Skeletal muscle cell (primary cell): ENCODE results near the gene RWDD4.
"Not testable (repeated sequence)": the region's sequence is repeated elsewhere in the genome, so short reads cannot be mapped to it uniquely, and the experiment has no call there.

ENCODE experiments used
- DNase-seq: peaks from one replicate; pipeline ENCODE4 v3.0.0-alpha.2; 2010; ENCODE audit warnings: low read depth
- H3K4me3 ChIP-seq: 2 replicates; pipeline ENCODE4 v1.5.1; 2011; ENCODE audit warnings: low read depth, mild to moderate bottlenecking, control low read depth, low read length, moderate library complexity

RWDD4 gene

GRCh38 chr4:183637461-183637860, 21.5 kb downstream of the RWDD4 start:
- H3K4me3 ChIP-seq = no peak overlapping the region
- no peak for DNase-seq

DNA sequence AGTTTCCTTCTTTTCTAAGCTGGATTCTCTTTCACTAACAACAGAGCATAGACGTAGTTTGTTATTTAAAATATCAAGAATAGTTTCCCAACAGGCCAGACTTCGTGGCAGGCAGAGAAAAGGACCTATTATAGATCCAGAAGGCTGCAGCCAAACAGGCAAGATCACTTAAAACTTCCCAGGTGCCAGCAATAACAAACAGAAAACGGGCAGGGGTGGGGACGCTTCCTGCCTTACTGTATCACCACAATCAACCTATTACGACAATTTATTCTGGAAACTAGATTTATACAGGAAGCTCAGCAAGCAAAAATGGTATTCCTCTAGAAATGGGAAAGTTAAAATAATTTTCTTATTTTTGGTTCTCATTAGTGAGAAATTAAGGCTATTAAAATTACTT, 22.1 kb downstream of the RWDD4 start:
- no peak for DNase-seq

GRCh38 chr4:183636503-183636902, 22.5 kb downstream of the RWDD4 start:
- no peak for DNase-seq

More for the DNA sequence above, 22.1 kb downstream of the RWDD4 start:
- no peak overlapping the region for H3K4me3 ChIP-seq

DNA sequence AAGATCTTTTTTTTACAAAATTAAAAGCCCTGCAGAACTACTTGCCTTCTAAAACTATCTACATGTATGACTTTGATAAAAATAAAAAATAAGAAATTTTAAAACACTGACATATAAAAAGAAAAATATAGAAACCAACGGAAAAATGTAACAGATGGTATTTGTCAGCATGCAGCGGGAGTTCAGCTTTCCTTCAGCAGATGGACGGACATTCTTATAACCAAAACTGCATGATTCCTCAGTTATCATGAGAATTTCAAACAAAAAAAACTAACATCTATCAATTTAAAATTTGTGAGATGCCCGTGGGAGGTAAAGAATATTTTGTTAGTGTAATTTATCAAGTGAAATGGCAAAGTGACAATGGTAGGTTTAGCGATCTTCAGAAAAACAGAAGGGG, 23.2 kb downstream of the RWDD4 start:
- no peak overlapping the region for H3K4me3 ChIP-seq
- DNase-seq = no peak

More at GRCh38 chr4:183636503-183636902, 22.5 kb downstream of the RWDD4 start:
- no peak overlapping the region for H3K4me3 ChIP-seq

DNA sequence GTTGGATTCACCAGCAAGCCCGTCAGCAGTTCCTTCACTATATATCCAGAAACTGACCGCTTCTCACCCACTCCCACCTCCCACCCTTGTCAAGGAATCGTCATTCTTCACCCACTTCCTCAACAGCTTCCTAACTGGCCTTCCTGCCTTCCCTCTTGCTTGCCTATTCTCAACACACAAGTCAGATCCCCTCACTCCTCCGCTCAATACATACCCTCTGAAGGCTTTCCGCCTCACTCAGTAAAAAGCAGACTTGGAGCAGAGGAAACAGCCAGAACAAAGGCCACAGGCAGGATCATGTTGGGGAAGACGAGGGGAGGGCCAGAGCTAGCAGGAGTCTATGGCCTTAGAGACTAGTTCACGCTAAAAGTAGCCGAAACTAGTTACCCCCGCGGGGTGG, 23.7 kb downstream of the RWDD4 start:
- no peak for DNase-seq
- no peak overlapping the region for H3K4me3 ChIP-seq

DNA sequence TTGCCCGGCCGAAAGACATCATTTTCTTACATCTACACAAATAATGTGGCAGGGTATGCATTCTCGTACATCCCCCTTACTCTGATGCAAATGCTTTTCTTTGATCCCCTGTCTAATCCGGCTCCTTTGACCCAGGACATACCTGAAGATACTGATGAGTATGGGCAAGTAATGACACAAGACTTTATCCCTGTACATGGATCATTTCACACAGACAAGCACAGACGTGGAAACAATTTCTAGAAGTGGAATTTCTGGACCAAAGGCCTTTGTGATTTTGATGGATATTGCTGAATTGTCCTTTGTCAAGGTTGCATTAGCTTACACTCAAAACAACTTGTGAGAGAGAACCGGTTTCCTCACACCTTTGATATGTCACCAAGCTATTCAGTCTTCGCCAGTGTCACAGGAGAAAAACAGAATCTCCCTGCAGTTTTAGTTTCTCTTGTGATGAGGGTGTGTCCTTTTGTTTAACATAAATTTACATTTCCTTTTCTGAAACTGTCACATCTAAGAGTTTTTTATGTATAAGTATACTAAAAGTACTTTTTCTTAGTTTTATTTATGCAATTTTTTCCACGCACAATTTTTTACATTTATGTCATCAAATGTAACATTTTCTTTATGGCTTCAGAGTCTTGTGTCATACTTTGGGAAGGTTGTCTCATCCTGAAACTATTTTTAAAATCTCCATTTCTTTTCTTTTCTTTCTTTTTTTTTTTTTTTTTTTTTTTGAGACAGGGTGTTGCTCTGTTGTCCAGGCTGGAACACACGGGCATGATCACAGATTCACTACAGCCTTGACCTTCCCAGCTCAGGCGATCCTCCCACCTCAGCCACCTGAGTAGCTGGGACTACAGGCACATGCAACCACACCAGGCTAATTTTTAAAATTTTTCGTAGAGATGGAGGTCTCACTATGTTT, 25.2 kb downstream of the RWDD4 start:
- DNase-seq = no peak
- H3K4me3 ChIP-seq = no peak overlapping the region

GRCh38 chr4:183632689-183633088, 26.3 kb downstream of the RWDD4 start:
- DNase-seq = no peak
- H3K4me3 ChIP-seq = no peak overlapping the region

DNA sequence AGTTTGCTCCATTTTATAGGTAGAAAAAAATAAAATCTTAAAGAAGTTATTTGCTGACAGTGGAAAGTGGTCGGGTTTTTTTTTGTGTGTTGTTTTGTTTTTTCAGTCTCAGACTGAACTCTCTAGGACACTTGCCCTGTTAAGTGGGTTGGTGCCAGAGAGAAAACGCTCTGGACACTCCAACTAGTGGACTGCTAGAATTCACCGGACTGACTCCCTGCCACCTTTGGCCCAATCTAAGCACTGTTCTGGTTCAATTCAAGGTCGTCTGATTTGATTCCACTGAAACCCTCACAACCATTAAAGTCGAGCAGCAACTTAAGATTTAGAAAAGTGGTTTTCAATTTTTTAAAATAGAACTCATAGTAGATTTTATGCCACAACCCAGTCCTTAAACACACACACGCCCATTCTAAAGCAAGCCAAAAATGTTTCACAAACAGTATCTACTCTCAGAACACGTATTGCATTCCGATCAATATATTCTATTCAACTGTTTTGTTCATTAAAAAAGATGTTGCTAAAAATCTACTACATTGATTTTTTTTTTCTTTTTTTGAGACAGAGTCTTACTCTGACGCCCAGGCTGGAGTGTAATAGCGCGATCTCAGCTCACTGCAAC, 27.3 kb downstream of the RWDD4 start:
- no peak overlapping the region for H3K4me3 ChIP-seq

DNA sequence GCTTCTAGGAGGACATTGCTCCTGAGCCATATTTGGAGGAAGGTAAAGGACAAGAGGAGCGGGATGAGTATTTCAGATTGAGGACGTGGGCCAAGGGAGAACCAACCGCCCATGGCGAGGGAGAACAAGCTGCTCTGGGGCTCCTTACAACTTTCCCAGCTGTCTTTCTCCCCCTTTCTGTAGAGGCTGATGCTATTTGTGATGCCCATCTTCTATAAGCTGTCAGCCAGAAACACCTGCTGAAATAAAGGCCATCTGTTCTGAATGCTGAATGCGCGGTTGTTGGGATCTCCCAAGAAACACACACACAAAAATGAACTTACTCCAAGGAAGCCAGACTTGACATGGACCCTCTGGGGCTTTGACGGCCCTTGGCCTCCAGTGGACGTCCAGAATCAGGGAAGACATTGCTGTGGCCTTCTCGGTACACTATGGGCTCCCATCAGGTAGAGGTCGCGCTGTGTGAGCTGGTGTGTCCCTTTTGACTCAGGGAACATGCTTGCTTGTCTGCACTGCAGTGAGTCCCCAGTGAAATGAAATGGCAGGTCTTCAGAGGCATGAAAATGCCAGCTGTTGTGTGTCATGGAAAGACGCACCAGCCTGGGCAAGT, 30.9 kb downstream of the RWDD4 start:
- no peak for DNase-seq
- H3K4me3 ChIP-seq = no peak overlapping the region

More for the DNA sequence above, 27.3 kb downstream of the RWDD4 start:
- no peak for DNase-seq

GRCh38 chr4:183627286-183627685, 31.7 kb downstream of the RWDD4 start:
- not testable (repeated sequence) for DNase-seq, H3K4me3 ChIP-seq

DNA sequence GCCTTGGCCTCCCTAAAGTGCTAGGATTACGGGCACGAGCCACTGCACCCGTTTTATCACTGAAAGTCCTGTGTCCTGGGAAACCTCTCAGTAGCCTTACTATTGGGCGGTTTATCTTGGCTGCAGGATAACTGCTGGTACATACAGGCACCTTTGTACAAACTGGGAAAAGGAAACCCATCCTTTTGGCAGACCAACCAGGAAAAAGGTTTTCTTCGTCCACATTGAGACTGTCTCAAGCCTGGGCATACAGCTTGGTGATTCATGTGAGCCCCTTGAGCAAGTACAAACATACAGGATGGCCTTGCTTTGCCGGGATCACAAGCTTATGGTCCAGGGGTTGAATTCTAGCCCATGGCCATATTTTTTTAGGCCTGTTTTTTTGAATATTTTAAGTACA, 32.8 kb downstream of the RWDD4 start:
- no peak for DNase-seq

DNA sequence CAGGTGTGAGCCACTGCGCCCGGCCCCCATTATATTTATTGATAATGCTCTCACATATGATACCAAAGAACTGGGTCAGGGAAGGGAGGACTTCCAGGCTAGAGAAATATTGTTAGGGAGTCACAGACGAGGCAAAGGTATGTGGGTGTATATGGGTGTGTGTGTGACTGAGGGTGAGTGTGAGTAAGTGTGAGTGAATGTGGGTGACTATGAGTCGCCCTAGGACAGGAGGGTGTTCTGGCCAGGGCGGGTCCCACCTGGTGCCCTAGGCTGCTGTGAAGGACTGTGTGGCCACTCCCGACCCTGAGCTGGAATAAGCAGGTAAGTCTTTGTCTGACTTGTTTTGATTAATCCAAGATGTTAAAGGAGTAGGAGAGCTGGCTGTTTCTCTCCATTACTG, 34.4 kb downstream of the RWDD4 start:
- H3K4me3 ChIP-seq = no peak overlapping the region
- DNase-seq = no peak

More for the DNA sequence above, 32.8 kb downstream of the RWDD4 start:
- no peak overlapping the region for H3K4me3 ChIP-seq

DNA sequence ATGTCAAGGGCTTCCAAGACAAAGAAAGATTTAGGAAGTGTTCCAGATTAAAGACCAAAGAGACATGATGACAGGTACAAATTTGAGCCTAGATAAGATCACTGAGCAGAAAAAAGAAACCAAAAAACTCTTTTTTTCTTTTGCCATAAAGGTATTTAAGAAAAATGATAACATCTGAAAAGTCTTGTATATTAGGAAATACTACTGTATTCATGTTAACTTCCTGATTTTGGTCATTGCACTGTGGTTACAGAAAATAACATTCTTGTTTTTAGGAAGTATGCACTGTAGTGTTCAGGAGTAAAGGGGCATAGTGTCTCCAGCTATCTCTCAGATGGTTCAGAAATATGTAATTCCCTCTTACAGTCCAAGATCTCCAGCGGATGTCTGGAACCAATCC, 37.1 kb downstream of the RWDD4 start:
- no peak overlapping the region for H3K4me3 ChIP-seq
- DNase-seq = no peak

DNA sequence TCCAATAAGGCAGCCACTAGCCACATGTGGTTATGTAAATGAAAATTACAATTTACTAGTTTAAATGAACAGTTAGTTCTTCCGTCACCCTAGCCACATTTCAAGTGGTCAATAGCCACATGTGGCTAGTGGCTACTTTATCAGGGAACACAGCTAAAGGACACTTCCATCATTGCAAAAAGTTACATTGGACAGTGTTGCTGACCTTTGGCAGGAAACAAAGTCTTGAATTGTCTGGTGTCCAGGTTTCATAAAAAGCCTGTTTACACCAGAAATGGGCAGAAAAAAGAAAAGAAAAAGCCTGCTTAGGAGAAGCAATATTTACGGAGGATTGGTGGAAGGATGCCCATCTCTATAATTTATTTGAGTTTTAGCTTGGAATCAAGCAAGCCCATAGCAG, 38.6 kb downstream of the RWDD4 start:
- no peak for DNase-seq
- no peak overlapping the region for H3K4me3 ChIP-seq

DNA sequence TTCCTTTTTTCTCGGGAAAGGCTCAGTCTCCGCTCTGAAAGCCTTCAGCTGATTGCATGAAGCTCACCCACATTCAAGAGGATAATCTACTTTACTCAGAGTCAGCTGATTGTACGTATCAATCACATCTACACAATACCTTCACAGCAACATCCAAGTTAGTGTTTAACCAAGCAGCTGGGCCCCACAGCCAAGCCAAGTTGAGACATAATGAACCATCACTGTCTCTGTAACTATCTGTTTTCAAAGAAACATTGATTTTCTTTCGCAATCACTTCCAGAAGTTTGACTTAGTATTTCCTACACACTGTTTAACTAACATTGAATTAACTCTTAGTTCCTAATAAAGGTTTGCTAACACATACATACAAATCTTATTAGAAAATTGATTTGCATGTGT, 40.3 kb downstream of the RWDD4 start:
- no peak for DNase-seq
- H3K4me3 ChIP-seq = no peak overlapping the region

GRCh38 chr4:183617075-183617474, 41.9 kb downstream of the RWDD4 start:
- no peak overlapping the region for H3K4me3 ChIP-seq
- DNase-seq = no peak

DNA sequence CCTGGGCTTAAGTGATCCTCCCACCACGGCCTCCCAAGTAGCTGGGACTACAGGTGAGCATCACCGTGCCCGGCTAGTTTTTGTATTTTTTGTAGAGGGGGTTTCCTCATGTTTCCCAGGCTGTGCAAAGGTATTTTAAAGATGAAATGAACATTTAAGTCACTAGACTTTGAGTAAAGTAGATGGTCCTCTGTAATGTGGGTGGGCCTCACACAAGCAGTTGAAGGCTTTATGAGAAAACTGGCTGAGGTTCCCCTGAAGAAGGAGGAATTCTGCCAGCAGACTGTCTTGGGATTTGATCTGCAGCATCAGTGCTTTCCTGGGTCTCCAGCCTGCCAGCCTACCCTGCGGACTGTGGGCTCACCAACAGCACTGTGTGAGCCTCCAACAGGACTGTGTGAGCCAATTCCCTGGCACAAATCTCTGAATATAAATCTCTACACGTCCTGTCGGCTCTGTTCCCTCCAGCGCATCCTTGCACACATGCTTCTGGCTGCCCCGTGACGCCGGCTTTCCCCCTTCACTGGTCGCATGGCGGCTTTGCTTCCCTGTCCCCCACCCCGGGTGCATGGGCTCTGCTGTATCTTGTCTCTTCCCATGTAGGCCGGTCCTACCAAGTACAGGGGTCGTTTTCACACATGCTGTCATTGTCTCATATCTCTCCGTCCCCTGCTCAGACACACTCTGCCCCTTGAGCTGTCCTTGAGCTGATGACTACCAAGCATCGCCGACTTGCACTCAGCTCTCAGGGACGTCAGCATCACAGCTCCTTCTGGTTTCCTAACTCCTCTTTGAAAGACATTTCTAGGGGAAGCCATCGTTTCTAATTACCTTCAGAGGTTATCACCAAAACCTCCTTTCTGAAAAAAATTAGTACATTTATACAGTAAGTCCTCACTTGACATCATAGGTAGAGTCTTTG, 46.4 kb downstream of the RWDD4 start:
- no peak overlapping the region for H3K4me3 ChIP-seq
- no peak for DNase-seq

DNA sequence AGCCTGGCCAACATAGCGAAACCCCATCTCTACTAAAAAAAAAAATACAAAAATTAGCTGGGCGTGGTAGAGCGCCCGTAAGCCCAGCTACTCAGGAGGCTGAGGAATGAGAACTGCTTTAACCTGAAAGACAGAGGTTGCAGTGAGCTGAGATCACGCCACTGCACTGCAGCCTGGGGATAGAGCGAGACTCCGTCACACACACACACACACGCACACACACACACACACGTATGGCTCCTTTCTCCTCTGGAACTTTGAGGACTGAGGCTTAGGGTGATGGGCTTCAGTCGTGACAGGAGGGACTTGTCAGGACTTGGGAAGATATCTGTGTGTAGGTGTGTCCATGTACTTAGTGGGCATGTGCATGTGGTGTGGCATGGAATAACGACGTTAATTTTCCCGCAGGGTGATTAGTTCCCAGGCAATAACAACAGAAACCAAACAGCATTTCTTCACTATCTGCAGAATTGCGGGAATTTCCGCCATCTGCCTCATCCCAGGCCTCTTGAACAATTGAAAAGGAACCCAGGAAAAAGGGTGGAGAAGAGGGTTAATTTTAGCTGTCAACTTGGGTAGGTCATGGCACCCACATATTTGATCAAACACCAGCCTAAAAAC, 47.7 kb downstream of the RWDD4 start:
- DNase-seq = no peak
- H3K4me3 ChIP-seq = no peak overlapping the region

GRCh38 chr4:183610613-183611012, 48.4 kb downstream of the RWDD4 start:
- H3K4me3 ChIP-seq = no peak overlapping the region
- DNase-seq = peak; percentile 41
